ENCODE data around the gene XCL2. TPM values are rescaled to one million over a fixed set of nuclear protein-coding genes. Genes with fewer than 3 reads are reported as not detected.

XCL2 gene
- polyA plus RNA-seq, 3 donors = 0.56 to 1.9 TPM; not detected in 1

GRCh38 chr1:168514455-168514854, 29.3 kb downstream of the XCL2 start:
- H3K36me3 ChIP-seq (replicated peaks in 1 of 2; ENCODE audit: control insufficient read depth in 1 of 2, insufficient read depth in 2 of 2, low read length in 2 of 2) = no peaks in the 10 kb centered on the region
- H3K4me1 Mint-ChIP-seq = peaks cover 43% of the 10 kb centered on the region
- no peak overlapping the region for H3K4me2 ChIP-seq (replicated peaks; ENCODE audit: extremely low read depth, low read length, poor library complexity, severe bottlenecking)
- no peaks in the 10 kb centered on the region for H3K9me3 Mint-ChIP-seq
- no peak for TF ChIP-seq CTCF (IDR thresholded peaks at IDR 0.05)
- no peak overlapping the region for H3K27ac ChIP-seq (ENCODE audit: low read depth in 1 of 2, low read length in 2 of 2)
- intact Hi-C loops (cut with micrococcal nuclease) = loop anchor here in 1 of 2 donors (10.0 kb wide), 1 partner anchor 50 kb away; no protein-coding TSS in a partner anchor
- no peaks in the 10 kb centered on the region for H3K27me3 ChIP-seq (ENCODE audit: control insufficient read depth in 2 of 2, insufficient read depth in 2 of 2, low read length in 2 of 2)
- H3K4me3 Mint-ChIP-seq = no peak overlapping the region
- peak in 1 of 3 donors; percentile 17 for DNase-seq
- peaks cover 0 to 8% (median 0%) of the 10 kb centered on the region in 3 donors for H3K27me3 Mint-ChIP-seq (ENCODE audit: low read depth in 3 of 3)
- no peaks in the 10 kb centered on the region for H4K20me1 ChIP-seq (ENCODE audit: insufficient read depth, low read length)
- H3K9ac ChIP-seq (ENCODE audit: insufficient read depth, low read length, poor library complexity, severe bottlenecking) = no peak overlapping the region
- peaks cover 21 to 26% of the 10 kb centered on the region in 2 donors for H3K4me1 ChIP-seq (ENCODE audit: control insufficient read depth in 1 of 2, insufficient read depth in 2 of 2, low read length in 2 of 2)
- H3K4me3 ChIP-seq (replicated peaks in 1 of 3; ENCODE audit: low read depth in 2 of 3, low read length in 3 of 3) = no peak overlapping the region
- no peaks in the 10 kb centered on the region for H3K79me2 ChIP-seq (ENCODE audit: insufficient read depth, low read length)
- H3K27ac Mint-ChIP-seq = peak overlapping the region in 3 of 7 donors; percentile 4 to 59 (median 21)
- no CpG with 5 or more reads among the region's 2 CpGs for WGBS (ENCODE audit: insufficient coverage)
- H3K36me3 Mint-ChIP-seq = no peaks in the 10 kb centered on the region
- H2AFZ ChIP-seq (ENCODE audit: insufficient read depth, low read depth, low read length, poor library complexity, severe bottlenecking) = no peak overlapping the region
- H3K9me3 ChIP-seq (replicated peaks in 1 of 2; ENCODE audit: control insufficient read depth in 1 of 2, insufficient read depth in 1 of 2, low read length in 2 of 2) = no peaks in the 10 kb centered on the region

GRCh38 chr1:168513656-168514404, 30.0 kb downstream of the XCL2 start:
- 76% methylated on average over 8 of the region's 9 CpGs for WGBS (ENCODE audit: insufficient coverage)
- Histone ChIP-seq H3K4me2 (replicated peaks; ENCODE audit: extremely low read depth, low read length, poor library complexity, severe bottlenecking) (no peak overlapping the region), H3K36me3 (replicated peaks in 1 of 2; ENCODE audit: control insufficient read depth in 1 of 2, insufficient read depth in 2 of 2, low read length in 2 of 2) (no peaks in the 10 kb centered on the region), H3K27me3 (ENCODE audit: control insufficient read depth in 2 of 2, insufficient read depth in 2 of 2, low read length in 2 of 2) (no peaks in the 10 kb centered on the region), H4K20me1 (ENCODE audit: insufficient read depth, low read length) (no peaks in the 10 kb centered on the region), H3K4me3 (replicated peaks in 1 of 3; ENCODE audit: low read depth in 2 of 3, low read length in 3 of 3) (no peak overlapping the region), H2AFZ (ENCODE audit: insufficient read depth, low read depth, low read length, poor library complexity, severe bottlenecking) (no peak overlapping the region), H3K27ac (ENCODE audit: low read depth in 1 of 2, low read length in 2 of 2) (no peak overlapping the region), H3K79me2 (ENCODE audit: insufficient read depth, low read length) (no peaks in the 10 kb centered on the region), H3K4me1 (ENCODE audit: control insufficient read depth in 1 of 2, insufficient read depth in 2 of 2, low read length in 2 of 2) (peaks cover 27 to 32% of the 10 kb centered on the region in 2 donors), H3K9me3 (replicated peaks in 1 of 2; ENCODE audit: control insufficient read depth in 1 of 2, insufficient read depth in 1 of 2, low read length in 2 of 2) (no peaks in the 10 kb centered on the region), H3K9ac (ENCODE audit: insufficient read depth, low read length, poor library complexity, severe bottlenecking) (no peak overlapping the region)
- Mint-ChIP-seq H3K27ac (peak overlapping the region in 2 of 7 donors; percentile 23 to 59), H3K36me3 (no peaks in the 10 kb centered on the region), H3K9me3 (no peaks in the 10 kb centered on the region), H3K27me3 (ENCODE audit: low read depth in 3 of 3) (peaks cover 0 to 8% (median 0%) of the 10 kb centered on the region in 3 donors), H3K4me3 (no peak overlapping the region), H3K4me1 (peaks cover 48% of the 10 kb centered on the region)
- intact Hi-C loops (cut with micrococcal nuclease) = loop anchor here in 1 of 2 donors (10.0 kb wide), 1 partner anchor 49 kb away; no protein-coding TSS in a partner anchor
- no peak for TF ChIP-seq CTCF (IDR thresholded peaks at IDR 0.05)
- no peak for DNase-seq

All from CD14-positive monocyte (primary cell).